Measurements from ENCODE around the gene C4B.
"Not testable (repeated sequence)": the region's sequence is repeated elsewhere in the genome, so short reads cannot be mapped to it uniquely, and the experiment has no call there.

The C4B gene

DNA sequence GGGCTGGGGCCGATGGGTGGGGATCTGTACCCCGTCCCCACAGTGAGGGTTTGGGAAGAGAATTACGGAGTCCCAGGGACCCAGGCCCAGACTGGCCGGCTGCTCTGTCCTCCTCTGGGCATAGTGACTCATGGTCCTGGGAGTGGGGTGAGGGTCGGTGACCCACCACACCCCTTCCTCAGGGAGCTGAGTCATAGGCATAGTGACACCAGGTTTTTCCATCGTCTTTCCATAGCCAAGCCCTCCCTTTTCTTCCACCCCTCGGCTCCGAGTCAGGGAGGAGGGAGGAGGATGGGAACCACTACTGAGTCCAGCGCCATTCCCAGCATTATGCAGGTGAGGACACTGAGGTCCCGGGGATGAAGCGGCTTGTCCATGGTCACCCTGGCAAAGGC lies 32.5 kb downstream of the C4B start:
- H3K36me3 ChIP-seq (ENCODE audit: control insufficient read depth, insufficient read depth, low read length), result no peaks in the 10 kb centered on the region
- no peaks in the 10 kb centered on the region for H3K9me3 ChIP-seq (ENCODE audit: control insufficient read depth, insufficient read depth, low read depth, low read length)
- H3K27me3 ChIP-seq (ENCODE audit: control insufficient read depth, insufficient read depth, low read length), result no peaks in the 10 kb centered on the region; the same call in 1 of the 2 replicates
- no peak overlapping the region for H3K9ac ChIP-seq (ENCODE audit: low read length)
- no peak overlapping the region for H3K4me3 ChIP-seq (ENCODE audit: low read depth, low read length)
- H3K4me1 ChIP-seq (ENCODE audit: control insufficient read depth, insufficient read depth, low read length), result peaks cover 22% of the 10 kb centered on the region
- H3K27ac ChIP-seq (ENCODE audit: low read depth, low read length), result no peak overlapping the region

DNA sequence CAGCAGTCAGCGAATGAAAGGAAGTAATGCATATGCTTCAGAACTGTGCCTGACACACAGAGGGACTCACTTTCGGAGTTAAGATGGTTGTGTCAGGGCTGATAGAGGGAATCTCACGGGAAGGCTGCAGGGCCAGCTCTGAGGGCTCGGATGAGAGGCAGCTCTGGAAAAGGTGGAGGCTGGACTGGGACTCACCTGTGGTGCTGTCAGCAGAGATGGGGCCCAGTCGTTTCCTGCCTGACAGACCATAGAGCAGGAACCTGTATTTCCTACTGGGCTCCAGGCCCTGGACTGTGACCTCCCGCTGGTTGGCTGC lies 32.9 kb downstream of the C4B start:
- H3K27me3 ChIP-seq (ENCODE audit: control insufficient read depth, insufficient read depth, low read length), result no peaks in the 10 kb centered on the region; the same call in 1 of the 2 replicates
- H3K27ac ChIP-seq (ENCODE audit: low read depth, low read length), result no peak overlapping the region
- no peak overlapping the region for H3K9ac ChIP-seq (ENCODE audit: low read length)

DNA sequence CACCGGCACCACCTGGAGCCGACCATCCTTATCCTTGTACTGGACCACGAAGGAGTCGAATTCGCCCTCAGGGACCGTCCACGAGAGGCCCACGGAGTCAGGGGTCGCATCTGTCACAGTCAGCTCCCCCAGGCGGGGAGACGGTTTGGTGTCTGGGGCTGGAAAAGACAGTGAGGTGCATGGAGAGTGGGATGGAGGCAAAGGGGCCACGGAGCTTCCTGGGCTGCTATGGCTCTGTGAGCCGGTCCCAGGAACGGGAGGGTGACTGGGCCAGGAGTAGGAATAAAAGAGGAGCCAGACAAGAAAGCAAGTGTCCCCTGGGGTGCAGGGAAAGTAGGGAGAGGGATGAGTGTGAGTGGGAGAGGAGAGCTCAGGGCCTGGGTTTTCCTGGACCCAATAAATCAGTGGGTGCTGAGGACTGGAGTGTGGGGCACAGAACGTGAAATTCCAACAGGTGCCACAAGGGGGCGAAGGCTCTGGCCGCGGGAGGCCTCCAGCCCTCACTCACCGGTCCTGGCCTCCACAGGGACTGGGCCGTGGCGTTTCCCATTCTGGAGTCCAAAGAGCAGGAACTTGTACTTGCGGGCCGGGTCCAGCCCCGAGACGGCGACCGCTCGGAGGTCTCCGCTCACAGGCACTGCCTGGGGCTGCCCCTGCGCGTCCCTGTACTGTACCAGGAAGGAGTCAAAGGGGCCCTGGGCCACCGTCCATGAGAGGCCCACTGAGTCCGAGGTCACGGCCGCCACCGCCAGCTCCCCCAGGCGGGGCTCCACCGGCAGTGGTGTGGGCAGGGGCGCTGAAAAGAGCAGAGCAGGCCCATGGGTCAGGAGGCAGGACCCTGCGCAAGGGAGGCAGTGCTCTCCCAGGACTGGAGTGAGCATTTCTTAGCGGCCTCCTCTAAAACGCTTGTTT lies 33.5 kb downstream of the C4B start:
- H3K27ac ChIP-seq (ENCODE audit: low read depth, low read length), result no peak overlapping the region
- H3K27me3 ChIP-seq (ENCODE audit: control insufficient read depth, insufficient read depth, low read length), result no peaks in the 10 kb centered on the region; the same call in 1 of the 2 replicates
- no peaks in the 10 kb centered on the region for H3K36me3 ChIP-seq (ENCODE audit: control insufficient read depth, insufficient read depth, low read length)
- H3K4me1 ChIP-seq (ENCODE audit: control insufficient read depth, insufficient read depth, low read length), result peaks cover 22% of the 10 kb centered on the region
- H3K9ac ChIP-seq (ENCODE audit: low read length), result no peak overlapping the region
- no peaks in the 10 kb centered on the region for H3K9me3 ChIP-seq (ENCODE audit: control insufficient read depth, insufficient read depth, low read depth, low read length)
- H3K4me3 ChIP-seq (ENCODE audit: low read depth, low read length), result no peak overlapping the region

More for the DNA sequence above, 32.9 kb downstream of the C4B start:
- H3K36me3 ChIP-seq (ENCODE audit: control insufficient read depth, insufficient read depth, low read length), result no peaks in the 10 kb centered on the region
- peaks cover 22% of the 10 kb centered on the region for H3K4me1 ChIP-seq (ENCODE audit: control insufficient read depth, insufficient read depth, low read length)
- no peaks in the 10 kb centered on the region for H3K9me3 ChIP-seq (ENCODE audit: control insufficient read depth, insufficient read depth, low read depth, low read length)
- no peak overlapping the region for H3K4me3 ChIP-seq (ENCODE audit: low read depth, low read length)

DNA sequence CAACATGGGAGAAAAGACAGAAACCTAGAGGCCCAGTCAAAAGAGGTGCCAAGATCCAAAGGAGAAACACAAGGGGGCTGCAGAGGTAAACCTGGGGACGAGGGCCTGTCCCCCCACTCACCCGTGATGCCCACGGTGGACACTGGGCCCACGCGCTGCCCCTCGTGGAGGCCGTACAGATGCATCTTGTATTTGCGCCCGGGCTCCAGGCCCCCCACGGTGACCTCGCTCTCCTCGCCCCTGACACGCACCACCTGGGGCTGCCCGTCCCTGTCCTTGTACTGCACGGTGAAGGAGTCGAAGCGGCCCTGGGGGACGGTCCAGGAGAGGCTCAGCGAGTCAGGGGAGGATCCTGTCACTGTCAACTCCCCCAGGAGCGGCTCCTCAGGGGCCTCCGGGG lies 34.6 kb downstream of the C4B start:
- not testable (repeated sequence) for H3K27ac ChIP-seq (ENCODE audit: low read depth, low read length); H3K36me3 ChIP-seq (ENCODE audit: control insufficient read depth, insufficient read depth, low read length); H3K9me3 ChIP-seq (ENCODE audit: control insufficient read depth, insufficient read depth, low read depth, low read length); H3K4me3 ChIP-seq (ENCODE audit: low read depth, low read length); H3K9ac ChIP-seq (ENCODE audit: low read length); H3K27me3 ChIP-seq (ENCODE audit: control insufficient read depth, insufficient read depth, low read length)
- peaks cover 22% of the 10 kb centered on the region for H3K4me1 ChIP-seq (ENCODE audit: control insufficient read depth, insufficient read depth, low read length)

DNA sequence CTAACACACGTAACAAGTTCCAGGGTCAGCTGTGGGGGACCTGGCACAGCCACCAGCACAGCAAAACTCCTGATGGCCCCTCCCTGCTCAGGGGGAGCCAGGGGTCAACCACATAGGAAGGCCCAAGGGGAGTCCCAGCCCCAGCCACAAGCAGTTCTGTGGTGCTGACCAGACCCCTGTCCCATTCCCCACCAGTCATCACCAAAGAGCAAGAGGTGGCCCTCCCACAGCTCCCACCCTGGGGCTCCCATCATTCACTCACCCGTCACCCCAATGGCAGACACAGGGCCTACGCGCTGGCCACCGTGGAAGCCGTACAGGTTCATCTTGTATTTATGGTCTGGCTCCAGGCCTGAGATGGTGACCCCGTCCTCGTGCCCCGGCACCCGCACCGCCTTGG lies 35.1 kb downstream of the C4B start:
- not testable (repeated sequence) for H3K9ac ChIP-seq (ENCODE audit: low read length); H3K27me3 ChIP-seq (ENCODE audit: control insufficient read depth, insufficient read depth, low read length); H3K9me3 ChIP-seq (ENCODE audit: control insufficient read depth, insufficient read depth, low read depth, low read length); H3K36me3 ChIP-seq (ENCODE audit: control insufficient read depth, insufficient read depth, low read length); H3K27ac ChIP-seq (ENCODE audit: low read depth, low read length); H3K4me3 ChIP-seq (ENCODE audit: low read depth, low read length)
- H3K4me1 ChIP-seq (ENCODE audit: control insufficient read depth, insufficient read depth, low read length), result peaks cover 22% of the 10 kb centered on the region

DNA sequence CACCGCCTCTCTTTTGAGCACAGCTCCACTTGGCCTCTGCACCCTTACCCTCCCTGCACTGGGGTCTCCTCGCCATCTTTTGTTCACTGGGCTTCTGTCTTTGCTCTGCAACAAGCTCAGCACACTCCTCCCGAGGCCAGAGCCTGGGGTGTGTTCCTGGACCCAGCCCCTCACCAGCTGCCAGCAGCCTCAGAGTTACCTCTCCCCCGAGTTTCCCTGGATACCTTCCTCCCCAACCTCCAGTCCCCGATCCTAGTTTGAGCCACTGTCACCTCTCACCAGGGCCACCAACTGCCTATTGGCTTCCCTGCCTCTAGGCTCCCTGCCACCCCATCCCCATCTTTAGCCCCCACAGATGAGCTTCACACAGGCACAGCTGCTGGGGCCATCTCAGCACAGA lies 36.0 kb downstream of the C4B start:
- H3K4me3 ChIP-seq (ENCODE audit: low read depth, low read length), result no peak overlapping the region
- H3K4me1 ChIP-seq (ENCODE audit: control insufficient read depth, insufficient read depth, low read length), result peaks cover 22% of the 10 kb centered on the region
- H3K27me3 ChIP-seq (ENCODE audit: control insufficient read depth, insufficient read depth, low read length), result no peaks in the 10 kb centered on the region; the same call in 1 of the 2 replicates
- no peaks in the 10 kb centered on the region for H3K36me3 ChIP-seq (ENCODE audit: control insufficient read depth, insufficient read depth, low read length)
- H3K9ac ChIP-seq (ENCODE audit: low read length), result no peak overlapping the region
- H3K9me3 ChIP-seq (ENCODE audit: control insufficient read depth, insufficient read depth, low read depth, low read length), result no peaks in the 10 kb centered on the region
- no peak overlapping the region for H3K27ac ChIP-seq (ENCODE audit: low read depth, low read length)

DNA sequence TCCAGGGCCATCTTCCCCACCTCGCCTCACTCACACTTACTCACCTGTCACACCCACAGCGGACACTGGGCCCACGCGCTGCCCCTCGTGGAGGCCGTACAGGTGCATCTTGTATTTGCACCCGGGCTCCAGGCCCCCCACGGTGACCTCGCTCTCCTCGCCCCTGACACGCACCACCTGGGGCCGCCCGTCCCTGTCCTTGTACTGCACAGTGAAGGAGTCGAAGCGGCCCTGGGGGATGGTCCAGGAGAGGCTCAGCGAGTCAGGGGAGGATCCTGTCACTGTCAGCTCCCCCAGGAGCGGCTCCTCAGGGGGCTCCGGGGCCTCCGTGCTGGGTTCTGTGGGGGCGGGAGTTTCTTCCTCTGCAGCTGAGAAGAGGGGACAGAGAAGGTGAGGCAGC lies 38.0 kb downstream of the C4B start:
- H3K9me3 ChIP-seq (ENCODE audit: control insufficient read depth, insufficient read depth, low read depth, low read length); H3K4me1 ChIP-seq (ENCODE audit: control insufficient read depth, insufficient read depth, low read length); H3K27ac ChIP-seq (ENCODE audit: low read depth, low read length); H3K36me3 ChIP-seq (ENCODE audit: control insufficient read depth, insufficient read depth, low read length); H3K27me3 ChIP-seq (ENCODE audit: control insufficient read depth, insufficient read depth, low read length); H3K4me3 ChIP-seq (ENCODE audit: low read depth, low read length); H3K9ac ChIP-seq (ENCODE audit: low read length): not testable (repeated sequence)

DNA sequence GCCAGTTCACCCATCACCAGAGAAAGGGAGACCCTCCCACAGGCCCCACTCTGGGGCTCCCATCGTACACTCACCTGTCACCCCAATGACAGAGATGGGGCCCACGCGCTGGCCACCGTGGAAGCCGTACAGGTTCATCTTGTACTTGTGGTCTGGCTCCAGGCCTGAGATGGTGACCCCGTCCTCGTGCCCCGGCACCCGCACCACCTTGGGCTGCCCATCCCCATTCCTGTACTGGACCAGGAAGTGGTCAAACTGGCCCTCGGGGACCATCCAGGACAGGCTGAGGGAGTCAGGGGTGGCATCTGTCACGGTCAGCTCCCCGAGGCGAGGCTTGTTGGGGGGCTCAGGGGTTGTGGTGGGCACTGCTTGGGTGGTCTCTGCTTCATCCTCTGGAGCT lies 38.7 kb downstream of the C4B start:
- H3K4me3 ChIP-seq (ENCODE audit: low read depth, low read length); H3K36me3 ChIP-seq (ENCODE audit: control insufficient read depth, insufficient read depth, low read length); H3K27ac ChIP-seq (ENCODE audit: low read depth, low read length); H3K27me3 ChIP-seq (ENCODE audit: control insufficient read depth, insufficient read depth, low read length); H3K9me3 ChIP-seq (ENCODE audit: control insufficient read depth, insufficient read depth, low read depth, low read length); H3K4me1 ChIP-seq (ENCODE audit: control insufficient read depth, insufficient read depth, low read length); H3K9ac ChIP-seq (ENCODE audit: low read length): not testable (repeated sequence)

DNA sequence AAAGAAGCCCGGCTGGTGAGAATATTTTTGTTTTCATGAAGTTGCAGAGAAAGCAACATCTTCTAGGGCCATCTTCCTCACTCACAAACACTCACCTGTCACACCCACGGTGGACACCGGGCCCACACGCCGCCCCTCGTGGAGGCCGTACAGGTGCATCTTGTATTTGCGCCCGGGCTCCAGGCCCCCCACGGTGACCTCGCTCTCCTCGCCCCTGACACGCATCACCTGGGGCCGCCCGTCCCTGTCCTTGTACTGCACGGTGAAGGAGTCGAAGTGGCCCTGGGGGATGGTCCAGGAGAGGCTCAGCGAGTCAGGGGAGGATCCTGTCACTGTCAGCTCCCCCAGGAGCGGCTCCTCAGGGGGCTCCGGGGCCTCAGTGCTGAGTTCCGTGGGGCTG lies 41.2 kb downstream of the C4B start:
- not testable (repeated sequence) for H3K4me3 ChIP-seq (ENCODE audit: low read depth, low read length); H3K4me1 ChIP-seq (ENCODE audit: control insufficient read depth, insufficient read depth, low read length); H3K9ac ChIP-seq (ENCODE audit: low read length); H3K9me3 ChIP-seq (ENCODE audit: control insufficient read depth, insufficient read depth, low read depth, low read length); H3K27me3 ChIP-seq (ENCODE audit: control insufficient read depth, insufficient read depth, low read length); H3K27ac ChIP-seq (ENCODE audit: low read depth, low read length); H3K36me3 ChIP-seq (ENCODE audit: control insufficient read depth, insufficient read depth, low read length)

DNA sequence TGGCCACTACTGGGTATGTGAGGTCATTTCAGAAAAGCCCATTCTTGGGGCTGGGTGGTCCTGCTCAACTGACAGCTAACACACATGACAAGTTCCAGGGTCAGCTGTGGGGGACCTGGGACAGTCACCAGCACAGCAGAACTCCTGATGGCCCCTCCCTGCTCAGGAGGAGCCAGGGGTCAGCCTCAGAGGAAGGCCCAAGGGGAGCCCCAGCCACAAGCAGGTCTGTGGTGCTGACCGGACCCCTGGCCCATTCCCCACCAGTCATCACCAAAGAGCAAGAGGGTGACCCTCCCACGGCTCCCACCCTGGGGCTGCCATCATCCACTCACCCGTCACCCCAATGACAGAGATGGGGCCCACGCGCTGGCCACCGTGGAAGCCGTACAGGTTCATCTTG lies 41.7 kb downstream of the C4B start:
- no peak overlapping the region for H3K9ac ChIP-seq (ENCODE audit: low read length)
- H3K27me3 ChIP-seq (ENCODE audit: control insufficient read depth, insufficient read depth, low read length), result no peaks in the 10 kb centered on the region
- no peaks in the 10 kb centered on the region for H3K36me3 ChIP-seq (ENCODE audit: control insufficient read depth, insufficient read depth, low read length)

DNA sequence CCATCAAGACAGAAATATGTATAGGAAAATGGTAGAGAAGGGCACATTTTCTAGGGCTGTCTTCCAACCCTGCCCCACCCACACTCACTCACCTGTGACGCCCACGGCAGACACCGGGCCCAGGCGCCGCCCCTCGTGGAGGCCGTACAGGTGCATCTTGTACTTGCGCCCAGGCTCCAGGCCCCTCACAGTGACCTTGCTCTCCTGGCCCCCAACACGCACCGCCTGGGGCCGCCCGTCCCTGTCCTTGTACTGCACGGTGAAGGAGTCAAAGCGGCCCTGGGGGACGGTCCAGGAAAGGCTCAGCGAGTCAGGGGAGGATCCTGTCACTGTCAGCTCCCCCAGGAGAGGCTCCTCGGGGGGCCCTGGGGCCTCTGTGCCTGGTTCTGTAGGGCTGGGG lies 43.4 kb downstream of the C4B start:
- Histone ChIP-seq H3K36me3 (ENCODE audit: control insufficient read depth, insufficient read depth, low read length) (no peaks in the 10 kb centered on the region), H3K4me1 (ENCODE audit: control insufficient read depth, insufficient read depth, low read length) (no peaks in the 10 kb centered on the region), H3K9me3 (ENCODE audit: control insufficient read depth, insufficient read depth, low read depth, low read length) (no peaks in the 10 kb centered on the region), H3K9ac (ENCODE audit: low read length) (no peak overlapping the region), H3K27me3 (ENCODE audit: control insufficient read depth, insufficient read depth, low read length) (no peaks in the 10 kb centered on the region), H3K4me3 (ENCODE audit: low read depth, low read length) (no peak overlapping the region), H3K27ac (ENCODE audit: low read depth, low read length) (no peak overlapping the region)

More for the DNA sequence above, 41.7 kb downstream of the C4B start:
- no peaks in the 10 kb centered on the region for H3K9me3 ChIP-seq (ENCODE audit: control insufficient read depth, insufficient read depth, low read depth, low read length)
- no peak overlapping the region for H3K4me3 ChIP-seq (ENCODE audit: low read depth, low read length)
- H3K4me1 ChIP-seq (ENCODE audit: control insufficient read depth, insufficient read depth, low read length), result no peaks in the 10 kb centered on the region
- H3K27ac ChIP-seq (ENCODE audit: low read depth, low read length), result no peak overlapping the region
